HEK293 (cell line): ENCODE measurements around the gene TNNI3K.

Source experiments
- CTCF ChIA-PET: fragments of 350-600 bp; formaldehyde crosslinking; extraction: SDS; loops from one replicate; lab custom pipeline; 2021; ENCODE audit warnings: antibody characterized with exemption; lab: Yijun Ruan, JAX
- POLR2A ChIA-PET: fragments of 300-600 bp; formaldehyde crosslinking; extraction: SDS; loops from one replicate; lab custom pipeline; 2020; ENCODE audit warnings: antibody characterized with exemption, inconsistent platforms; lab: Yijun Ruan, JAX
- H3K27ac ChIP-seq: fragments of 200-500 bp; sonication (Bioruptor generic); 2 replicates; pipeline ENCODE4 v1.5.1; 2014; ENCODE audit warnings: low read depth, low read length, control low read depth, inconsistent platforms; ENCODE audit errors: extremely low read depth
- H3K36me3 ChIP-seq, 2 experiments: fragments of 200-500 bp in 1 of 2; sonication (Bioruptor generic) in 1 of 2; 1 replicate in 1 of 2; 2 replicates in 1 of 2; pipeline ENCODE4 v1.5.1; 2014 to 2017; ENCODE audit warnings: inconsistent platforms in 2 of 2, low read length in 2 of 2; ENCODE audit not compliant: control insufficient read depth in 2 of 2, insufficient read depth in 1 of 2
- H3K4me1 ChIP-seq: fragments of 200-500 bp; sonication (Bioruptor generic); 2 replicates; pipeline ENCODE4 v1.5.1; 2014; ENCODE audit warnings: mild to moderate bottlenecking, low read length, inconsistent platforms; ENCODE audit not compliant: control insufficient read depth, insufficient read depth
- H3K4me3 ChIP-seq: 2 replicates; pipeline ENCODE4 v1.5.1; 2011; ENCODE audit warnings: low read depth, mild to moderate bottlenecking, control low read depth, low read length, moderate library complexity
- H3K9me3 ChIP-seq: fragments of 200-500 bp; sonication (Bioruptor generic); 2 replicates; pipeline ENCODE4 v1.5.1; 2014; ENCODE audit warnings: low read depth, low read length, inconsistent platforms; ENCODE audit not compliant: control insufficient read depth, insufficient read depth
- GFI1B ChIP-seq: fragments of 450-650 bp; formaldehyde crosslinking; IDR thresholded peaks from 2 replicates; pipeline ENCODE4 v1.5.1; 2016; ENCODE audit warnings: missing biosample characterization, missing genetic modification characterization
- IKZF3 ChIP-seq: fragments of 450-650 bp; IDR thresholded peaks from 2 replicates; pipeline ENCODE4 v1.5.0; 2018; ENCODE audit warnings: missing biosample characterization, mild to moderate bottlenecking, missing genetic modification characterization, moderate library complexity
- INSM2 ChIP-seq: fragments of 450-650 bp; formaldehyde crosslinking; IDR thresholded peaks from 2 replicates; pipeline ENCODE4 v1.5.1; 2016; ENCODE audit warnings: missing biosample characterization, missing genetic modification characterization
- KLF16 ChIP-seq: fragments of 450-650 bp; formaldehyde crosslinking; IDR thresholded peaks from 2 replicates; pipeline ENCODE4 v1.5.1; 2017; ENCODE audit warnings: missing biosample characterization, missing genetic modification characterization
- KLF8 ChIP-seq: fragments of 450-650 bp; formaldehyde crosslinking; IDR thresholded peaks from 2 replicates; pipeline ENCODE4 v1.5.1; 2016; ENCODE audit warnings: missing biosample characterization, missing genetic modification characterization
- MZF1 ChIP-seq: fragments of 450-650 bp; formaldehyde crosslinking; IDR thresholded peaks from 2 replicates; pipeline ENCODE4 v1.5.1; 2017; ENCODE audit warnings: missing biosample characterization, missing genetic modification characterization, borderline replicate concordance
- PATZ1 ChIP-seq: fragments of 450-650 bp; formaldehyde crosslinking; IDR thresholded peaks from 2 replicates; pipeline ENCODE4 v1.5.1; 2016; ENCODE audit warnings: missing biosample characterization, missing genetic modification characterization
- TCF7L2 ChIP-seq: IDR thresholded peaks from 2 replicates; pipeline ENCODE4 v1.6.1; 2011; ENCODE audit warnings: low read depth, mild to moderate bottlenecking, inconsistent platforms, low read length, moderate library complexity, borderline replicate concordance
- ZNF132 ChIP-seq: fragments of 450-650 bp; formaldehyde crosslinking; IDR thresholded peaks from 2 replicates; pipeline ENCODE4 v1.5.1; 2017; ENCODE audit warnings: missing biosample characterization, missing genetic modification characterization, borderline replicate concordance
- ZNF211 ChIP-seq: fragments of 450-650 bp; formaldehyde crosslinking; IDR thresholded peaks from 2 replicates; pipeline ENCODE4 v1.5.1; 2016; ENCODE audit warnings: low read depth, missing biosample characterization, missing genetic modification characterization
- ZNF391 ChIP-seq: fragments of 450-650 bp; formaldehyde crosslinking; IDR thresholded peaks from 2 replicates; pipeline ENCODE4 v1.5.1; 2016; ENCODE audit warnings: low read depth, missing biosample characterization, missing genetic modification characterization, borderline replicate concordance
- ZNF416 ChIP-seq: fragments of 450-650 bp; formaldehyde crosslinking; IDR thresholded peaks from 2 replicates; pipeline ENCODE4 v1.5.1; 2016; ENCODE audit warnings: missing biosample characterization, missing genetic modification characterization
- ZNF473 ChIP-seq: fragments of 450-650 bp; formaldehyde crosslinking; IDR thresholded peaks from 2 replicates; pipeline ENCODE4 v1.5.1; 2017; ENCODE audit warnings: missing biosample characterization, missing genetic modification characterization
- ZNF510 ChIP-seq: fragments of 450-650 bp; formaldehyde crosslinking; IDR thresholded peaks from 2 replicates; pipeline ENCODE4 v1.5.1; 2018; ENCODE audit warnings: mild to moderate bottlenecking, missing genetic modification characterization, missing biosample characterization; ENCODE audit not compliant: insufficient replicate concordance
- ZNF561 ChIP-seq: fragments of 450-650 bp; IDR thresholded peaks from 2 replicates; pipeline ENCODE4 v1.5.1; 2018; ENCODE audit warnings: missing biosample characterization, missing genetic modification characterization, borderline replicate concordance
- ZNF629 ChIP-seq: fragments of 450-650 bp; formaldehyde crosslinking; IDR thresholded peaks from 2 replicates; pipeline ENCODE4 v1.5.1; 2017; ENCODE audit warnings: missing biosample characterization, missing genetic modification characterization
- ZNF692 ChIP-seq: fragments of 450-650 bp; formaldehyde crosslinking; IDR thresholded peaks from 2 replicates; pipeline ENCODE4 v1.5.1; 2016; ENCODE audit warnings: missing biosample characterization, missing genetic modification characterization
- ZNF776 ChIP-seq: fragments of 450-650 bp; formaldehyde crosslinking; IDR thresholded peaks from 2 replicates; pipeline ENCODE4 v1.5.0; 2017; ENCODE audit warnings: missing biosample characterization, missing genetic modification characterization, borderline replicate concordance
- ZSCAN23 ChIP-seq: fragments of 450-650 bp; formaldehyde crosslinking; IDR thresholded peaks from 2 replicates; pipeline ENCODE4 v1.5.1; 2016; ENCODE audit warnings: missing biosample characterization, missing genetic modification characterization
- TF ChIP-seq, protein P1 (sequence below): fragments of 450-650 bp; formaldehyde crosslinking; IDR thresholded peaks from 2 replicates; pipeline ENCODE4 v1.5.1; 2016; ENCODE audit warnings: missing biosample characterization, missing genetic modification characterization
- TF ChIP-seq, protein P2 (sequence below): fragments of 450-650 bp; formaldehyde crosslinking; IDR thresholded peaks from 2 replicates; pipeline ENCODE4 v1.5.1; 2016; ENCODE audit warnings: missing biosample characterization, missing genetic modification characterization
- TF ChIP-seq, protein P3 (sequence below): fragments of 450-650 bp; formaldehyde crosslinking; IDR thresholded peaks from 2 replicates; pipeline ENCODE4 v1.5.1; 2016; ENCODE audit warnings: missing biosample characterization, missing genetic modification characterization
- TF ChIP-seq, protein P4 (sequence below): fragments of 450-650 bp; formaldehyde crosslinking; IDR thresholded peaks from 2 replicates; pipeline ENCODE4 v1.5.1; 2016; ENCODE audit warnings: missing biosample characterization, missing genetic modification characterization

TNNI3K gene

DNA sequence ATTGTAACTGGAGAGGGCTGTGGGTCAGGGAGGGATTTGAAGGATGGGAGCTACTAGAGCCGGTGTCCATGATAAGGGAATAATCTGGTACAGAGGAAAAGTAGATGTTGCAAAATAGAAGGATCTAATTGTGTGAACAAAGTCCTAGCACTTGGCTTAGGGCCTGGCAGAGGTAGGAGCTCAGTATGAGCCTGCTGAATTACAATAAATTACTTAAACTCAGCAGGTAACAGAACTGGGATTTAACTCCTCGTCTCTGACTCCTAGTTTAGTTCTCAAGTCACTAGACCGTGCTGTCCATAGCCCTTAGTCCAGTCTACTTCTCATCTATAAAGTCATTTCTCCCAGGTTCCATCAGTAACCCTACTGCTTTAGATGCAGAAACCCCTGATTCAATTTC, 157.0 kb downstream of the TNNI3K start (continued):
- TF ChIP-seq PATZ1 (no peak), KLF8 (no peak), TCF7L2 (no peak)

DNA sequence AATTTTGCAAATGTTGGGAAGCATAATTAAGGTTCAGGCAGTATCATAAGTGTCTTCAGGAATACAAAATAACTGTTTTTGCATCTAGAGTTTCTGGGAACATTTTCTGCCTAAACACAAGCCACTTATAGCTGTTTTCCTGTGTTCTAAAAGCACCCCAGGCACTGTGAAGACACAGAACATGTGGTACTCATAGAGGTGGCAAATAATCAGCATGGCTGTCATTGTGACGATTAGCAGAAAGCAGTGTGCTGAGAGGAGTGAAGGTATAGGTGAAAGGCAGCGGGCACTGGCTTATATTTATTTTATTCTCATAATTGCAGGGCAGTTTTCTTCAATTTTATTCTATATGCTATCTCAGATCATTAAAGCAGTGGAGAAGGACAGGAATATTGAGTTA, 157.7 kb downstream of the TNNI3K start:
- Histone ChIP-seq H3K9me3 (no peaks in the 10 kb centered on the region), H3K36me3 (no peaks in the 10 kb centered on the region), H3K4me3 (no peak overlapping the region), H3K4me1 (no peaks in the 10 kb centered on the region), H3K27ac (no peak overlapping the region)
- ChIA-PET POLR2A (no interaction called here), CTCF (no interaction called here)
- TF ChIP-seq GFI1B (tag by site-specific recombination) (no peak), ZNF510 (tag by site-specific recombination) (no peak), ZNF692 (tag by site-specific recombination) (no peak), ZNF416 (tag by site-specific recombination) (no peak), MZF1 (tag by site-specific recombination) (no peak)
- TF ChIP-seq, protein P1, sequence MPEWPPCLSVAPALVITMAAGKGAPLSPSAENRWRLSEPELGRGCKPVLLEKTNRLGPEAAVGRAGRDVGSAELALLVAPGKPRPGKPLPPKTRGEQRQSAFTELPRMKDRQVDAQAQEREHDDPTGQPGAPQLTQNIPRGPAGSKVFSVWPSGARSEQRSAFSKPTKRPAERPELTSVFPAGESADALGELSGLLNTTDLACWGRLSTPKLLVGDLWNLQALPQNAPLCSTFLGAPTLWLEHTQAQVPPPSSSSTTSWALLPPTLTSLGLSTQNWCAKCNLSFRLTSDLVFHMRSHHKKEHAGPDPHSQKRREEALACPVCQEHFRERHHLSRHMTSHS (tag by site-specific recombination): no peak
- TF ChIP-seq, protein P2, sequence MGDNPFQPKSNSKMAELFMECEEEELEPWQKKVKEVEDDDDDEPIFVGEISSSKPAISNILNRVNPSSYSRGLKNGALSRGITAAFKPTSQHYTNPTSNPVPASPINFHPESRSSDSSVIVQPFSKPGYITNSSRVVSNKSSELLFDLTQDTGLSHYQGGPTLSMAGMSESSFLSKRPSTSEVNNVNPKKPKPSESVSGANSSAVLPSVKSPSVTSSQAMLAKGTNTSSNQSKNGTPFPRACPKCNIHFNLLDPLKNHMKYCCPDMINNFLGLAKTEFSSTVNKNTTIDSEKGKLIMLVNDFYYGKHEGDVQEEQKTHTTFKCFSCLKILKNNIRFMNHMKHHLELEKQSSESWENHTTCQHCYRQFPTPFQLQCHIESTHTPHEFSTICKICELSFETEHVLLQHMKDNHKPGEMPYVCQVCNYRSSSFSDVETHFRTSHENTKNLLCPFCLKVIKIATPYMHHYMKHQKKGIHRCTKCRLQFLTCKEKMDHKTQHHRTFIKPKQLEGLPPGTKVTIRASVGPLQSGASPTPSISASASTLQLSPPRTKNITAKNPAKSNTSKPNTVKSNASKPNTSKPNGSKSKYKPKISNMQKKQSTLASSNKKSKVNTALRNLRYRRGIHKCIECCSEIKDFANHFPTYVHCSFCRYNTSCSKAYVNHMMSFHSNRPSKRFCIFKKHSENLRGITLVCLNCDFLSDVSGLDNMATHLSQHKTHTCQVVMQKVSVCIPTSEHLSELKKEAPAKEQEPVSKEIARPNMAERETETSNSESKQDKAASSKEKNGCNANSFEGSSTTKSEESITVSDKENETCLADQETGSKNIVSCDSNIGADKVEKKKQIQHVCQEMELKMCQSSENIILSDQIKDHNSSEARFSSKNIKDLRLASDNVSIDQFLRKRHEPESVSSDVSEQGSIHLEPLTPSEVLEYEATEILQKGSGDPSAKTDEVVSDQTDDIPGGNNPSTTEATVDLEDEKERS (tag by site-specific recombination): no peak

GRCh38 chr1:74395571-74395970, 160.4 kb downstream of the TNNI3K start:
- no peak overlapping the region for H3K27ac ChIP-seq
- no peaks in the 10 kb centered on the region for H3K36me3 ChIP-seq
- TF ChIP-seq KLF16 (tag by site-specific recombination): no peak
- TF ChIP-seq ZSCAN23 (tag by site-specific recombination): no peak
- TF ChIP-seq ZNF132 (tag by site-specific recombination): no peak
- TF ChIP-seq ZNF391: no peak
- no peak for TF ChIP-seq IKZF3 (tag by site-specific recombination)
- TF ChIP-seq ZNF629 (tag by site-specific recombination): no peak
- TF ChIP-seq ZNF561 (tag by site-specific recombination): no peak
- TF ChIP-seq, protein P3, sequence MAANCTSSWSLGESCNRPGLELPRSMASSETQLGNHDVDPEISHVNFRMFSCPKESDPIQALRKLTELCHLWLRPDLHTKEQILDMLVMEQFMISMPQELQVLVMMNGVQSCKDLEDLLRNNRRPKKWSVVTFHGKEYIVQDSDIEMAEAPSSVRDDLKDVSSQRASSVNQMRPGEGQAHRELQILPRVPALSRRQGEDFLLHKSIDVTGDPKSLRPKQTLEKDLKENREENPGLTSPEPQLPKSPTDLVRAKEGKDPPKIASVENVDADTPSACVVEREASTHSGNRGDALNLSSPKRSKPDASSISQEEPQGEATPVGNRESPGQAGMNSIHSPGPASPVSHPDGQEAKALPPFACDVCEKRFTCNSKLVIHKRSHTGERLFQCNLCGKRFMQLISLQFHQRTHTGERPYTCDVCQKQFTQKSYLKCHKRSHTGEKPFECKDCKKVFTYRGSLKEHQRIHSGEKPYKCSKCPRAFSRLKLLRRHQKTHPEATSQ (tag by site-specific recombination): no peak
- no peak for TF ChIP-seq ZNF473
- TF ChIP-seq, protein P4, sequence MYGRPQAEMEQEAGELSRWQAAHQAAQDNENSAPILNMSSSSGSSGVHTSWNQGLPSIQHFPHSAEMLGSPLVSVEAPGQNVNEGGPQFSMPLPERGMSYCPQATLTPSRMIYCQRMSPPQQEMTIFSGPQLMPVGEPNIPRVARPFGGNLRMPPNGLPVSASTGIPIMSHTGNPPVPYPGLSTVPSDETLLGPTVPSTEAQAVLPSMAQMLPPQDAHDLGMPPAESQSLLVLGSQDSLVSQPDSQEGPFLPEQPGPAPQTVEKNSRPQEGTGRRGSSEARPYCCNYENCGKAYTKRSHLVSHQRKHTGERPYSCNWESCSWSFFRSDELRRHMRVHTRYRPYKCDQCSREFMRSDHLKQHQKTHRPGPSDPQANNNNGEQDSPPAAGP (tag by site-specific recombination): no peak
- TF ChIP-seq INSM2 (tag by site-specific recombination): no peak
- no peak for TF ChIP-seq ZNF211 (tag by site-specific recombination)
- no peak for TF ChIP-seq ZNF776 (tag by site-specific recombination)
- ChIA-PET CTCF (no interaction called here), POLR2A (no interaction called here)
- no peaks in the 10 kb centered on the region for H3K4me1 ChIP-seq
- H3K9me3 ChIP-seq: no peaks in the 10 kb centered on the region
- H3K4me3 ChIP-seq: no peak overlapping the region
